RCC 7860 (cell line): ENCODE results near the gene PCDHB10.
"Not testable (repeated sequence)": the region's sequence is repeated elsewhere in the genome, so short reads cannot be mapped to it uniquely, and the experiment has no call there.

ENCODE experiments used
- DNase-seq: peaks from one replicate; pipeline ENCODE4 v3.0.0-alpha.2; 2015; ENCODE audit warnings: low spot score
- FAIRE-seq: peaks from 2 replicates; lab custom pipeline; 2012; peaks lifted over from hg19 to GRCh38; lab: Jason Lieb, UNC

Gene PCDHB10

DNA sequence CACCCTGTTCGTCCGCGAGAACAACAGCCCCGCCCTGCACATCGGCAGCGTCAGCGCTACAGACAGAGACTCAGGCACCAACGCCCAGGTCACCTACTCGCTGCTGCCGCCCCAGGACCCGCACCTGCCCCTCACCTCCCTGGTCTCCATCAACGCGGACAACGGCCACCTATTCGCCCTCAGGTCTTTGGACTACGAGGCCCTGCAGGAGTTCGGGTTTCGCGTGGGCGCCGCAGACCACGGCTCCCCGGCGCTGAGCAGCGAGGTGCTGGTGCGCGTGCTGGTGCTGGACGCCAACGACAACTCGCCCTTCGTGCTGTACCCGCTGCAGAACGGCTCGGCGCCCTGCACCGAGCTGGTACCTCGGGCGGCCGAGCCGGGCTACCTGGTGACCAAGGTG, 43.8 kb downstream of the PCDHB10 start:
- not testable (repeated sequence) for FAIRE-seq, DNase-seq

GRCh38 chr5:141236516-141237313, 44.6 kb downstream of the PCDHB10 start:
- FAIRE-seq (no peak), DNase-seq (no peak)

DNA sequence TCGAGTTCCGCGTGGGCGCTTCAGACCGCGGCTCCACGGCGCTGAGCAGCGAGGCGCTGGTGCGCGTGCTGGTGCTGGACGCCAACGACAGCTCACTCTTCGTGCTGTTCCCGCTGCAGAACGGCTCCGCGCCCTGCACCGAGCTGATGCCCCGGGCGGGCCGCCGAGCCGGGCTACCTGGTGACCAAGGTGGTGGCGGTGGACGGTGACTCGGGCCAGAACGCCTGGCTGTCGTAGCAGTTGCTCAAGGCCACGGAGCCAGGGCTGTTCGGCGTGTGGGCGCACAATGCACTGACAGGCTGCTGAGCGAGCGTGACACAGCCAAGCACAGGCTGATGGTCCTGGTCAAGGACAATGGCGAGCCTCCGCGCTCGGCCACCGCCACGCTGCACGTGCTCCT, 49.3 kb downstream of the PCDHB10 start:
- FAIRE-seq (no peak), DNase-seq (no peak)
